Esophagus muscularis mucosa (tissue), 4 donors: ENCODE results near the gene ITPRIPL2. TPM values are rescaled to one million over a fixed set of nuclear protein-coding genes. Genes with fewer than 3 reads are reported as not detected.

Experiments used
- DNase-seq: peaks from one replicate; pipeline ENCODE4 v3.0.0-alpha.2; 2017; ENCODE audit errors: extremely low spot score
- H3K27ac ChIP-seq, 4 donors: fragments of 200-600 bp; sonication (generic); replicated peaks in 1 of 4; 1 replicate in 3 of 4; 2 replicates in 1 of 4; pipeline ENCODE4 v1.5.1; 2016 to 2019; ENCODE audit warnings: mild to moderate bottlenecking in 1 of 4
- H3K27me3 ChIP-seq, 4 donors: fragments of 200-600 bp; sonication (generic); one replicate each; pipeline versions ENCODE4 v1.5.1 to v1.6.0; 2016 to 2019
- H3K36me3 ChIP-seq, 4 donors: fragments of 200-600 bp; sonication (generic); one replicate each; pipeline ENCODE4 v1.5.1; 2016 to 2019
- H3K4me1 ChIP-seq, 4 donors: fragments of 200-600 bp; sonication (generic); one replicate each; pipeline ENCODE4 v1.5.1; 2016 to 2019
- H3K4me3 ChIP-seq, 4 donors: fragments of 200-600 bp; sonication (generic); 1 replicate in 2 of 4; 2 replicates in 2 of 4; pipeline ENCODE4 v1.5.1; 2016 to 2019; ENCODE audit warnings: mild to moderate bottlenecking in 4 of 4, moderate library complexity in 1 of 4
- H3K9me3 ChIP-seq, 4 donors: fragments of 200-600 bp; sonication (generic); 1 replicate in 3 of 4; 2 replicates in 1 of 4; pipeline ENCODE4 v1.5.1; 2016 to 2019
- EP300 ChIP-seq: sonication (generic); formaldehyde crosslinking; IDR thresholded peaks from one replicate; pipeline ENCODE4 v1.6.1; 2017; ENCODE audit warnings: antibody characterized with exemption
- POLR2A ChIP-seq: fragments of 450-650 bp; IDR thresholded peaks from one replicate; pipeline ENCODE4 v1.6.1; 2017; ENCODE audit warnings: antibody characterized with exemption, moderate library complexity, mild to moderate bottlenecking, low read depth
- POLR2AphosphoS5 ChIP-seq, 2 donors: sonication (generic); formaldehyde crosslinking; IDR thresholded peaks; one replicate each; pipeline ENCODE4 v1.6.1; 2017; ENCODE audit warnings: antibody characterized with exemption in 2 of 2
- WGBS: methylation state at CpG from one replicate; pipeline ENCODE4 v1.1.5; 2018; 5-methylcytosine and 5-hydroxymethylcytosine counted together
- intact Hi-C: fragments of 100-400 bp; cut with DNase I; formaldehyde crosslinking; loops from one replicate; pipeline ENCODE4 v1.15.1; 2023
- total RNA-seq, 4 donors: library from RNA; depleted of rRNA; stranded (reverse); fragments of >200 nt; gene quantifications; one replicate each; pipeline versions ENCODE4 v1.1.0 to v1.2.1, GENCODE V29; 2016
- TF ChIP-seq, protein P1 (sequence below), 3 experiments: fragments of 200-600 bp in 2 of 3; fragments of 450-650 bp in 1 of 3; sonication (generic) in 2 of 3; IDR thresholded peaks; one replicate each; pipeline ENCODE4 v1.5.1; 2017 to 2019; ENCODE audit warnings: antibody characterized with exemption in 3 of 3, mild to moderate bottlenecking in 2 of 3, moderate library complexity in 1 of 3

Gene ITPRIPL2
- 100 to 1,000 TPM in 1 of 4 donors, 10 to 100 TPM in 3; 56.1 to 111 (median 83.2) TPM for total RNA-seq

DNA sequence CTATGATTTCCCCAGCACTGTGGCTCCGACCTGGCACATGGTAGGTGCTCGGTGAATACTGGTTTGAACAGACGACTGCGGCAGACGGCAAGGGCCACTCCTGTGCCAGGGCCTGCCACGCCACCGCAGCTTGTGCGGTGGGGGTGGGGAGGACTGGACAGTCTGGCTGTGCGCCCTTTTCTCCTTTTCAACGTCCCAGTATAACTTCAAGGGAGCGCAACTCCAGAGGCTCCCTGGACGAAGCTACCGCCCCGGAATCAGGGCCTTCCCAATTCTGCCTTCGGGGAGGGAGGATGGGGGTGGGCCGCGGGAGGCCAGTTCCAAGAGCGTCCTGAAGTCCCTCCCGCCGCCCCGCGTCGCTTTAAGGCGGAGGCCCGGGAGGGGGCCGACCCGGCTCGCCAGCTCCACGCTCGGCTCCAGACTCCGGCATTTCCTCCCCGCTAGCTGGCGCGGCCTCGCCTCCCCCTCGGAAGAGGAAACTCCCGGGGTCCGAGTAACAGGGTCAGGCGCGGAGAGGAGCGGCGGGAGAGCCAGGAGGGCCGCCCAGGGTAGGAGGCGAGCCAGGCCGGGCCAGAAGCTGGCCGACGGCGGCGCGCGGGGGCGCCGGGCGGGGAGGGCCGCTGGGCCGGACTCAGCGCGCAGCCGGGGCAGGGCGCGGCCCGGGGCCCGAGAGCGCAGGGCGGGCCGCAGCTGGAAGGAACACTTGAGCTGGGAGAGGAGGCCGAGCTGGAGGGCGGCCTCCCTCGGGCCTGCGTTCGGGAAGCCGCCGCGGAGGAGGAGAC lies at the start of gene ITPRIPL2:
Gene ITPRIPL2, plus strand, starts transcription at position 388 of the 782 bp plus-strand sequence. CDS start 498 bp downstream, outside the sequence.
- WGBS, result 3% methylated on average over 22 of the region's 74 CpGs
- peak within 1 kb of the TSS; percentile 78 to 96 (median 84) for H3K4me3 ChIP-seq
- intact Hi-C loops, result no loop called here
- H3K27me3 ChIP-seq, result no peaks in the 10 kb centered on the region
- peaks cover 0 to 26% (median 21%) of the 10 kb centered on the region in 4 donors for H3K36me3 ChIP-seq
- H3K4me1 ChIP-seq, result peaks cover 50 to 58% (median 58%) of the 10 kb centered on the region in 4 donors
- H3K27ac ChIP-seq, result peak within 1 kb of the TSS; percentile 91 to 99 (median 96)
- DNase-seq, result peak; percentile 95
- TF ChIP-seq, protein P1, sequence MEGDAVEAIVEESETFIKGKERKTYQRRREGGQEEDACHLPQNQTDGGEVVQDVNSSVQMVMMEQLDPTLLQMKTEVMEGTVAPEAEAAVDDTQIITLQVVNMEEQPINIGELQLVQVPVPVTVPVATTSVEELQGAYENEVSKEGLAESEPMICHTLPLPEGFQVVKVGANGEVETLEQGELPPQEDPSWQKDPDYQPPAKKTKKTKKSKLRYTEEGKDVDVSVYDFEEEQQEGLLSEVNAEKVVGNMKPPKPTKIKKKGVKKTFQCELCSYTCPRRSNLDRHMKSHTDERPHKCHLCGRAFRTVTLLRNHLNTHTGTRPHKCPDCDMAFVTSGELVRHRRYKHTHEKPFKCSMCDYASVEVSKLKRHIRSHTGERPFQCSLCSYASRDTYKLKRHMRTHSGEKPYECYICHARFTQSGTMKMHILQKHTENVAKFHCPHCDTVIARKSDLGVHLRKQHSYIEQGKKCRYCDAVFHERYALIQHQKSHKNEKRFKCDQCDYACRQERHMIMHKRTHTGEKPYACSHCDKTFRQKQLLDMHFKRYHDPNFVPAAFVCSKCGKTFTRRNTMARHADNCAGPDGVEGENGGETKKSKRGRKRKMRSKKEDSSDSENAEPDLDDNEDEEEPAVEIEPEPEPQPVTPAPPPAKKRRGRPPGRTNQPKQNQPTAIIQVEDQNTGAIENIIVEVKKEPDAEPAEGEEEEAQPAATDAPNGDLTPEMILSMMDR (IDR thresholded peaks at IDR 0.05), result peak in 2 of 3 experiments; percentile 12 to 18
- peak; percentile 63 for TF ChIP-seq POLR2A
- TF ChIP-seq EP300, result no peak
- peak; percentile 70 to 87 for TF ChIP-seq POLR2AphosphoS5 (IDR thresholded peaks at IDR 0.05)
- no peaks in the 10 kb centered on the region for H3K9me3 ChIP-seq

DNA sequence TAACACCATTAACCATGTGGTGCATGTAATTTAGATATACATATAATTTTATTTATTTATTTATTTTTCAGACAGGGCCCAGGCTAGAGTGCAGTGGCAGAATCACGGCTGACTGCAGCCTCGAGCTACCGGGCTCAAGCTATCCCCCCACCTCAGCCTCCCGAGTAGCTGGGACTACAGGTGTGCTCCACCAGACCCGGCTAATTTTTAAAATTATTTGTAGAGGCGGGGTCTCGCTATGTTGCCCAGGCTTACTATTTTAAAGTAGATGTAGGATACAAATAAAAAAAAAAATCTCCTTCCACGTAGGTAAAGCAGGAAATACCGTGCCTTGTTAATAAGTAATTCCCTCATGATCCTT lies 46.8 kb upstream of the ITPRIPL2 start:
- Histone ChIP-seq H3K36me3 (peaks cover 0 to 10% (median under 1%) of the 10 kb centered on the region in 4 donors), H3K4me1 (peaks cover 17 to 27% (median 25%) of the 10 kb centered on the region in 4 donors), H3K27me3 (no peaks in the 10 kb centered on the region), H3K27ac (peak overlapping the region; percentile 97 to 99 (median 98)), H3K9me3 (no peaks in the 10 kb centered on the region), H3K4me3 (peak overlapping the region; percentile 76 to 86 (median 78))
- no peak for DNase-seq
- intact Hi-C loops, result loop anchor here (10.0 kb wide), 1 partner anchor 458 kb away; the partner anchor contains the start of genes CCP110 and GDE1
- WGBS, result 59% methylated on average over 9 of the region's 9 CpGs
- TF ChIP-seq, protein P1 (IDR thresholded peaks at IDR 0.05), result no peak
- TF ChIP-seq POLR2AphosphoS5 (IDR thresholded peaks at IDR 0.05) (no peak), EP300 (no peak), POLR2A (no peak)

DNA sequence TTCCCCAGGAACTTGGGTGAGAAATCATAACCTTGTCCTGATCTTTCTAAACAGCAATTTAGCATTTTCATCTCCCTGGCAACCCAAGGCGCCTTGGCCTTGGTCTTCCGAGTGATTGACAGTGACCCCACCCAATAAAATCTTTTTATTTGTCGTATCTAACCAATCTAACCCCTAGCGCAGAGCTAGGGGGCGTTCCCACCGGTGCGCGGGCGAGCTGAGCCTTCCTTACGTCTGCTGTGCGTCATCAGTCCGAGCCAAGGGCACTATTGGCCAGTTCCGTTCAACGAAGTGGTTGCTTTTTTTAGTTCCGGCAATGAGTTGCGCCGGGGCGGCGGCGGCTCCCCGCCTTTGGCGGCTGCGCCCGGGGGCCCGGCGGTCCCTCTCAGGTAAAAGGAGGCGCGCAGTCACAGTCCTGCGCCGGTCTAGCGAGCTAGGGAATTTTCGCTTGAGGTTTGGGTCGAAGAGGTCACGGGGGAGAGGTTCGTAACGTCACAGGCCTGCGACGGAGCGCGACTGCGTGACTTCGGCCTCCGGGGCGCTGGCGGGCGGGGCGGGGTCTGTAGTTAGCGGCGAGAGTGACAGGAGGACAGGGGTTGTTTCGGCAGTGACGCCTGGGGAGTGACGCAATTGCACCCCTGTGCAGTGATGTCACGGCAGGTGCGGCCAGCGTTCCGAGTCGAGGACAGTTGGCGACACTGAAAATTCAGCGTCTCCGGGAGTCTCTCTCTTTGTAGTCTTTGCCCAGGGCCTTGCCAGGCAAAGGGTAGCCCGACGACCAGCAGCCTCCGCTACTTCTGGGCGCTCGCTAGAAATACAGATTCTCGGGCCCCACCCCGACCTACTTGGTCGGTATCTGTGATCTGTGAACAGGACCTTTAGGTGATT lies 46.2 kb upstream of the ITPRIPL2 start, which contains the start of gene COQ7:
Gene COQ7, plus strand, starts transcription at position 266 of the 888 bp plus-strand sequence. Its CDS starts 51 bp downstream, at position 317.
- intact Hi-C loops, result loop anchor here (10.0 kb wide), 1 partner anchor 457 kb away; the partner anchor contains the start of genes CCP110 and GDE1

More for the DNA sequence above, 46.2 kb upstream of the ITPRIPL2 start, which contains the start of gene COQ7:
- TF ChIP-seq POLR2A (no peak), POLR2AphosphoS5 (IDR thresholded peaks at IDR 0.05) (peak; percentile 78 to 89), EP300 (peak; percentile 51)
- TF ChIP-seq, protein P1 (IDR thresholded peaks at IDR 0.05), result peak in 1 of 3 experiments; percentile 19
- Histone ChIP-seq H3K27ac (peak within 1 kb of the TSS; percentile 97 to 99 (median 98)), H3K27me3 (no peaks in the 10 kb centered on the region), H3K9me3 (no peaks in the 10 kb centered on the region), H3K36me3 (peaks cover 3 to 16% (median 4%) of the 10 kb centered on the region in 4 donors), H3K4me1 (peaks cover 14 to 27% (median 25%) of the 10 kb centered on the region in 4 donors), H3K4me3 (peak within 1 kb of the TSS; percentile 76 to 86 (median 78))
- peak; percentile 100 for DNase-seq
- WGBS, result 0% methylated on average over 17 of the region's 68 CpGs
